Measurements from ENCODE around the gene GRIN2A. TPM values are rescaled to one million over a fixed set of nuclear protein-coding genes. Genes with fewer than 3 reads are reported as not detected.

The GRIN2A gene
- total and polyA plus RNA-seq, 10 donors, result under 0.01 to 0.10 (median 0.03) TPM; not detected in 7

DNA sequence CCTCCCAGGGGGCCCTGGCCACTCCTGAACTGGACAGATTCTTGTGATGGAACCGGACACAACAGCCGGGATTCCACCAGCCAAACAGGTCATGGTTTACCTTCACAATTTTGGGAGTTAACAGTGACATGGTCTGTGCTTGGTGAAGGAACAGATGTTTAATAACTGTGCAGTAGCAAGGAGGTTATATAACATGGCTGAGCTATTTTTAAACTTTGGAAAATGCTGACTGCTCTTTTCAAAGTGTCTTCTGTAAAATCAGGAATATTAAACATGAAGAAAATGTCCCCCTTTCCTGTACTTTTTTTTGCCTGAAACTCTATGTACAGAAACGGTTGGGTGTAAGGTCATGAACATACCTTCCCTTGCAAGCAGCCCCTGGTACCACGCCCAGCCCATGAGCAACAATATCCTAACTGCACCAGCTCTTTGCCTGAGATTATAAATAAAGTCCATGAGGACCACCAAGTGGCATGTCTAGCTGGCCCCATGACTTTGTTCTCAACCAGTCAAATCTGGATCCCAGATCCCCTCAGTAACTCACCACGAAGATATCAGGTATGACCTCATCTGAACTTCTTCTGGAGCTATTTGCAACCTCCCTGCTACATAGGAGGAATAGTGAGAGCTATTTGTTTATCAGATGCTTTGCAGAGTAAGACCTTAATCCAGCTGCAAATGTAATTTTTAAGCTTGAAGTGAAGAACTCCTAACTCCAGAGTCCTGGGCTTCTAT lies 249.1 kb downstream of the GRIN2A start:
- H3K36me3 ChIP-seq, result no peaks in the 10 kb centered on the region
- no peaks in the 10 kb centered on the region for H3K4me1 ChIP-seq
- intact Hi-C loops (cut with DNase I; ENCODE audit: low total_unique reads), result no loop called here
- no peak overlapping the region for H3K27ac ChIP-seq
- no peak overlapping the region for H3K4me3 ChIP-seq
- H3K27me3 ChIP-seq (replicated peaks in 1 of 7), result no peaks in the 10 kb centered on the region
- WGBS, 5 donors, result 64 to 78% (median 72%) methylated on average over 5 of the region's 5 CpGs
- no peak for DNase-seq
- H3K9me3 ChIP-seq, result no peaks in the 10 kb centered on the region
- no peak for TF ChIP-seq POLR2AphosphoS5 (IDR thresholded peaks at IDR 0.05)
- TF ChIP-seq, protein P1, sequence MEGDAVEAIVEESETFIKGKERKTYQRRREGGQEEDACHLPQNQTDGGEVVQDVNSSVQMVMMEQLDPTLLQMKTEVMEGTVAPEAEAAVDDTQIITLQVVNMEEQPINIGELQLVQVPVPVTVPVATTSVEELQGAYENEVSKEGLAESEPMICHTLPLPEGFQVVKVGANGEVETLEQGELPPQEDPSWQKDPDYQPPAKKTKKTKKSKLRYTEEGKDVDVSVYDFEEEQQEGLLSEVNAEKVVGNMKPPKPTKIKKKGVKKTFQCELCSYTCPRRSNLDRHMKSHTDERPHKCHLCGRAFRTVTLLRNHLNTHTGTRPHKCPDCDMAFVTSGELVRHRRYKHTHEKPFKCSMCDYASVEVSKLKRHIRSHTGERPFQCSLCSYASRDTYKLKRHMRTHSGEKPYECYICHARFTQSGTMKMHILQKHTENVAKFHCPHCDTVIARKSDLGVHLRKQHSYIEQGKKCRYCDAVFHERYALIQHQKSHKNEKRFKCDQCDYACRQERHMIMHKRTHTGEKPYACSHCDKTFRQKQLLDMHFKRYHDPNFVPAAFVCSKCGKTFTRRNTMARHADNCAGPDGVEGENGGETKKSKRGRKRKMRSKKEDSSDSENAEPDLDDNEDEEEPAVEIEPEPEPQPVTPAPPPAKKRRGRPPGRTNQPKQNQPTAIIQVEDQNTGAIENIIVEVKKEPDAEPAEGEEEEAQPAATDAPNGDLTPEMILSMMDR (IDR thresholded peaks at IDR 0.05 in 8 of 11, conservative IDR thresholded peaks at IDR 0.05 in 3 of 11), result no peak

DNA sequence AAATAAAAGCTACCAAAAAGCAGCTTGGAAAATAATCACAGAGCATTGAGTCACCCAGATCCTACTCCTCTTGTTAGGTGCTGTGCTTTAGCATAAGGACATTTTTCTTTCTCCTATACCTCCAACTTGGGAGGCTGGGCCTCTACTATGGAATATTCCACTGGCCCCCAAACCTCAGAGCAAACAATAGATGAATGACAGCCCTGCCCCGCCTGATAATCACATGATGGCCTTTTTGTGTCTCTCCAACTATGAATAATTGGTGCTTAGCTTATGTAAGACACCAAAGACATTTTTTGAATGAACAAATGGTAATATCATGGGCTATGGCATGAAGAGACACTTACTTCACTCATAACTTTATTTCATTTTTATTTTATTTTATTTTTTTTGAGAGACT lies 250.2 kb downstream of the GRIN2A start:
- DNase-seq, result no peak
- no peak for TF ChIP-seq POLR2AphosphoS5 (IDR thresholded peaks at IDR 0.05)
- no peak for TF ChIP-seq POLR2A (IDR thresholded peaks at IDR 0.05)
- TF ChIP-seq, protein P1 (IDR thresholded peaks at IDR 0.05 in 8 of 11, conservative IDR thresholded peaks at IDR 0.05 in 3 of 11), result no peak
- Histone ChIP-seq H3K4me1 (no peaks in the 10 kb centered on the region), H3K27me3 (replicated peaks in 1 of 7) (no peaks in the 10 kb centered on the region), H3K36me3 (no peaks in the 10 kb centered on the region), H3K4me3 (no peak overlapping the region), H3K27ac (no peak overlapping the region), H3K9me3 (no peaks in the 10 kb centered on the region)
- intact Hi-C loops (cut with DNase I; ENCODE audit: low total_unique reads), result no loop called here
- WGBS, 5 donors, result 57 to 75% (median 67%) methylated on average over 1 of the region's 1 CpG

DNA sequence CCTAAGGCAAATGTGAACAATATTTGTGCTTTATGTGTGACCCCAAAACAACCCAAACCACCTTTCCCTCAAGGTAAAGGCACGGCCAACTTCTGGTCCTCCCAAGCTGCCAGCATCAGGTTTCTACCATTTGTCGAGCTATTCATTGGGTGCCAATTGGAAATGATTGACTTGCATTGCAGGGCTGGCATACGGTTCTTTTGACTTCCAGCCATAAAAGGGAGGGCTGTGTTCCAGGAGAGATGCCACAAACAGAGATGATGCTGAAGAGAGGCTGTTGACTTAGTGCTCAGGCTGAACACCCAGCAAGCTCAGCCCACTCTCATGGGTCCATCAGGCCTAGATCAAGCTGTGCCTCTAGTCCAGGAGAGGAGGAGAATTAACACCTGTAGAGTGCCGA lies 252.4 kb downstream of the GRIN2A start:
- Histone ChIP-seq H3K9me3 (no peaks in the 10 kb centered on the region), H3K36me3 (no peaks in the 10 kb centered on the region), H3K27me3 (replicated peaks in 1 of 7) (no peaks in the 10 kb centered on the region), H3K4me1 (no peaks in the 10 kb centered on the region), H3K4me3 (no peak overlapping the region), H3K27ac (no peak overlapping the region)
- DNase-seq, result no peak
- TF ChIP-seq, protein P1 (IDR thresholded peaks at IDR 0.05 in 8 of 11, conservative IDR thresholded peaks at IDR 0.05 in 3 of 11), result no peak
- no peak for TF ChIP-seq POLR2AphosphoS5 (IDR thresholded peaks at IDR 0.05)
- no peak for TF ChIP-seq POLR2A (IDR thresholded peaks at IDR 0.05)
- WGBS, 5 donors, result 74 to 84% (median 77%) methylated on average over 4 of the region's 4 CpGs
- intact Hi-C loops (cut with DNase I; ENCODE audit: low total_unique reads), result no loop called here

DNA sequence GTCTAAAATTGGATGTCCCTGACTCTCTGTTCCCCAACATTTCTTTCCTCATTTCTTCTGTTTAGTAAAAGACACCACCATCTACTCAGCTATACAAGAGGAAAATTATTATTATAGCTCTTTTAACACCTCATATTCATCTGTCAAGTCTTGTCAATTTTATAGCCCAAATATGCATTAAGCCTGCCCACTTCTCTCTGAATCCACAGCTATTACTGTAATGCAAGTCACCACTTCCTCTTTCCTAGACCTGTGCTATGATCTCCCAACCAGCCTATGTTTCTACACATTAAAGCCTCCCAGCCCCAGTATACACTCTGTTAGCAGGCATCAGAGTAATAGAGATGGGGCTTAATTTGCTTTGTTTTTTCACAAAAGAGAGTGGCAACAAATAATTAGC lies 252.9 kb downstream of the GRIN2A start:
- no peaks in the 10 kb centered on the region for H3K4me1 ChIP-seq
- no peak overlapping the region for H3K4me3 ChIP-seq
- H3K27ac ChIP-seq, result no peak overlapping the region
- TF ChIP-seq, protein P1 (IDR thresholded peaks at IDR 0.05 in 8 of 11, conservative IDR thresholded peaks at IDR 0.05 in 3 of 11), result no peak
- DNase-seq, result no peak
- no peaks in the 10 kb centered on the region for H3K9me3 ChIP-seq
- H3K36me3 ChIP-seq, result no peaks in the 10 kb centered on the region
- intact Hi-C loops (cut with DNase I; ENCODE audit: low total_unique reads), result no loop called here
- H3K27me3 ChIP-seq (replicated peaks in 1 of 7), result no peaks in the 10 kb centered on the region

Measured in spleen (tissue), 11 donors.